Smooth muscle cell of the brain vasculature (primary cell): ENCODE data around the gene GLP1R.

Experiments
- DNase-seq: peaks from one replicate; pipeline ENCODE4 v3.0.0-alpha.2; 2012; ENCODE audit warnings: low read depth, low spot score

The GLP1R gene

DNA sequence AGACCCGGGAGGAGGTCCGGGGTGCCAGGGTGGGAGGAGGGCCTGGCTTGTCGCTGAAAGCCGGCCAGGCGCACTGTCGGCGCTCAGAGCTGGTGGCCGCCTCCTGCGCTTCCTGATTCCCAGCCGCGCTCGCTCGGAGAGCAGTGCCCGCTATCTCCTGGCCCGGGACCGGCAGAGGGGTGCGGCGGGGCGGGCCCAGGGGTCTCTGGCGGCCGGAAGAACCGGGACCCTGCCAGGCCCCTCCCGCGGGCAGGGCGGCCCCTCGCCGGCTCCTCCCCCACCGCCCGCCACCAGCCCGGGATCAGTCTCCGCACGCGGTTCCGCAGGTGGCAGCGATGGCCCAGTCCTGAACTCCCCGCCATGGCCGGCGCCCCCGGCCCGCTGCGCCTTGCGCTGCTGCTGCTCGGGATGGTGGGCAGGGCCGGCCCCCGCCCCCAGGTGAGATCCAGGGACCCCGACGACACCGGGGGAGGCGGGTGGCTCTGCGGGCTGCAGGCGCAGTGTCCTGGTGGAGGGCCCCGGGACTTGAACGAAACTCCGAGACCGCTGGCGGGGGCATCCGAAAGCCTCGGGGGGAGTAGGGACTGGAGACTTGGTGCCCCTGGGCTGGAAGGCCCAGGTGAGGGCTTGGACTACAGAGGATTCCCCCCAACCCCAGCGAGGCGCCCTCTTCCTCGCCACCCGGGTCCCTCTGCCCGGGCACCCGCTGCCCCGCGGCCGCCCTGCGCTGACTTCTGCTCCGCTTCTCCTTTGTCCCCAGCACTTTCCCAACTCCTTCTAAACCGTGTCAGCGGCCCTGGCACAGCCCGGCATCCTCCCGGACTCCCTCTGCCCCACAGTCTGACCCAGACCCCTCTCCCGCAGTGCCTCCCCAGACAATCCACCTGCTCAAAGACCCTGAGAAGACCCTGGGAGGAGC is at the start of gene GLP1R:
GLP1R (plus strand) TSS at position 301 of the 919 bp plus-strand sequence; CDS start at position 361, 60 bp downstream.
- no peak for DNase-seq

DNA sequence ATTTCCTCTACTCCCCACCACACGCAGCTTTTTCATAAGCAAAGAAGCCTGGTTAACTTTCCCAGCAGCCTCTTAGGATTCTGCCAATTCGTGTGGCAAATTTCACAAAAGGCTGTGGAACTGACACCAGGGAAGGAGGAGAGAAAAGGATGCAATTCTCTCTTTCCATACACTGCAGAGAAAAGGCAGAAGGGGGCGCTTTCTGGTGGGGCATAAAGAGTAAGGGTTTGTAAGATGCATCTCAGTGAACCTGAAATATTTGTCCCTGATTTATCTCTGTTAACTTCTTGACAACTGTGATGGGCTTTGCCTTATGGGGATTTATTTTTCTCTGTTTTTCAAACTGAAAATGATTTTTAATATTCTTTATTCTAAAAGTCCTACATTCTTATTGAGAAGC is 45.5 kb upstream of the GLP1R start:
- no peak for DNase-seq

GRCh38 chr6:39003492-39003891 is 45.1 kb upstream of the GLP1R start:
- DNase-seq = no peak

DNA sequence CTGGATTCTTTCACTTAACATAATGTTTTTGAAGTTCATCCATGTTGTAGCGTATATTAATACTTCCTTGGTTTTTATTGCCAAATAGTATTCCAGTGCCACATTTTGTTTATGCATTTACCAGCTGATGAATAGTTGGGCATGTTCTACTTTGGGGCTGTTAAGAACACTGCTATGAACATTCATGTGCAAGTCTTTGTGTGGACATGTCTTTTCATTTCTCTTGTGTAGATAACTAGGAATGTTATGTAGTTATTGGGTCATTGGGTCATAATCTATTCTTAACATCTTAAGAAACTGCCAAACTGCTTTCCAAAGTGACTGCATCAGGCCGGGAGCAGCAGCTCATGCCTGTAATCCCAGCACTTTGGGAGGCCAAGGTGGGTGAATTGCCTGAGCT is 43.8 kb upstream of the GLP1R start:
- no peak for DNase-seq

GRCh38 chr6:39005774-39006173 is 42.8 kb upstream of the GLP1R start:
- no peak for DNase-seq

GRCh38 chr6:39007575-39007974 is 41.0 kb upstream of the GLP1R start:
- no peak for DNase-seq

GRCh38 chr6:39008737-39009136 is 39.8 kb upstream of the GLP1R start:
- DNase-seq = no peak

DNA sequence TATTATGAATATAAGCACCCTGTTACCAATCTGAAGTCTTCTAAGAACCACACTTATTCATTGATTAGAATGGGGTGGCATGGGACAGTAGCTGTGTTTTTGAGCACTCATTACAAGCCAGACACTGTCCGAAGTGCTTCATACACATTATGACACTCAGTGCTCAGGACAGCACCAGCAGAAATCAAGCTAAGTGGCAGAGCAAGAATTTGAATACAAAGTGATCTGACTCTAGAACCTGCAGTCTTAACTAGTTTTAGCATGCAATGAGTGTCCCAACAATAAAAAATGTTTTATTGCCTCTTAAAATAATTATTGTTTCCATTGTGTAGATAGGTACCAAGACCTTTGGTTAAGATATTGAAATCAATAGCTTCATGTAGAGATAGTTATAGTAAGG is 39.1 kb upstream of the GLP1R start:
- no peak for DNase-seq

DNA sequence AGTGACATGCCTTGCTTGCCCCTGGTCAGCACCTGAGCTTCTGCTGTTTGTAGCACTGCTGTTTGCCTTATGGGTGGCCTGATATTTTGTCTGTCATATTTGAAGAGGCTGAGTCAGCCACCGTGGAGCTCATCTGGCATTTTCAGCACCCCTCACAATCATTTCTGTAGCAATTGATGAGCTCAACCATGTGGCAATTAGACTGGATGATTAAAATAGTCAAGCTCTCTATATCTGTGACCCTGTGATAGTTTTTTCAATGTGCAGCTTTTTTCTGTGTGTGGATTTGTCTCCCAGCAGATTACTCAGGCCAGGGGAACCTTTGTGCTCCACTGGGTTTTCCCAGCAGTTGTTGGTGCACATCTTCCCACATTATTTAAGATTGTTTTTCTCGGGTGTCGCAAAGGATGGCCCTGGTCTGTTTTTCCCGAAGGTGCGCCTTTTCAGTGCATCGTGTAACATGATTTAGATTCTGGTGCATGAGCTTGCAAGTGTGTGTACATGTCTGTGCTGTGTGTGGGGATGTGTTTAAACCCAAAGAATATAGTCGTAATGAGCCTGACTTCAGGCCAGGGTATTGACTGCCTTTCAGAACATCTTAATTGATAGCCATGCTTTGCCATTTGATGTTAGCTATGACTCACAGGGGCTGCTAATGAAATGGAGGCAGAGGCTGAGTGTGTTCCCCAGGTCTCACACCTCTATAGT is 31.6 kb upstream of the GLP1R start:
- no peak for DNase-seq

DNA sequence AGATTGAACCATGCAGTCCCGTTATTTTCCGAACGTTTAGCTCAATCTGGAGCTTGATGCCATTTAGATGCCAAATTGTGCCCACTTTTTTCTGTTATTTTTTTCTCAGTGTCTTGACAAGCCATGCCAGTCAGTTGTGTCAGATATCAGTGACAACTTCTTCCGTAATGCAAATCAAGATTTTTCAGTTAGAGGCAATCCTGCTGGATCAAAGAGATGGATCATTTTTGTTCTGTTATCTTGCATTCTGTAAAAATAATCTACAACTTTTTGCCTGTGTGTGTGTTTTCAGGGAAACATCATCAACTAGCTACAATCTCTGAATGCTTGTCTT is 31.1 kb upstream of the GLP1R start:
- DNase-seq = no peak

GRCh38 chr6:39018103-39018502 is 30.5 kb upstream of the GLP1R start:
- no peak for DNase-seq

- DNase-seq = no peak
Observed at GRCh38 chr6:39020136-39020535, 28.4 kb upstream of the GLP1R start.

DNA sequence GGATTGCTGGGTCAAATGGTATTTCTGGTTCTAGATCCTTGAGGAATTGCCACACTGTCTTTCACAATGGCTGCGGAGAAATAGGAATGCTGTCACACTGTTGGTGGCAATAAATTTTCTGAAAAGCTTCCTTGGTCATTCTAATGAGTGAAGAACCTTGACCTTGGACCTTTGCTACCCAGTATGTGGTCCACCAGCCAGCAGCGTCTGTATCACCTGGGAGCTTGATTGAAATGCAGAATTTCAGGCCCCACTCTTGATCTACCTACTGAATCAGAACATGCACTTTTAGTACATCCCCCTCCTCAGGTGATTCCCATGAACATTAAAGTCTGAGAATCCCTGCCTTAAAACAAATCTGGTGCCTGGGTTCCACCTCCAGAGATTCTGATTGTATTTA is 27.5 kb upstream of the GLP1R start:
- no peak for DNase-seq

- DNase-seq = no peak
Observed at GRCh38 chr6:39021779-39022178, 26.8 kb upstream of the GLP1R start.

DNA sequence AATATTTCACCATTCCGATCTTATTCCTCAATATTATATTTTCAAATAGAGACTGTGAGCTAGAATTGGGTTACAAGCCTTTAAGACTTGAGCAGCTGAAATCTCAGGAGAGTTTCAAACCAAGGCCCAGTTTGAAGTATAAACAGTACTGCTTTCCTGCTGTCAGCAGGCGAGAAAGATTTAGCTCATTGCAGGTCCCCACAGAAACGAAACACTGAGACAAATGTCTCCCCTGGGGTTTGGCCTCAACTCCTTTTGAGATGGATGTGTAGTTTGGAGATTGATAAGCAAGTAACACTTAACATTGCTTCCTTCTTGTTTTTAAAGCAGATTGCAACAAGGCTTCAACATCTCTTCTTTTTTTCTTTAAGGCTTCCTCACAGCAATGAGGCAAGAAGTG is 22.4 kb upstream of the GLP1R start:
- no peak for DNase-seq

- no peak for DNase-seq
Observed at GRCh38 chr6:39029156-39030011, 19.2 kb upstream of the GLP1R start.

- no peak for DNase-seq
Observed at GRCh38 chr6:39035681-39036080, 12.9 kb upstream of the GLP1R start.

DNA sequence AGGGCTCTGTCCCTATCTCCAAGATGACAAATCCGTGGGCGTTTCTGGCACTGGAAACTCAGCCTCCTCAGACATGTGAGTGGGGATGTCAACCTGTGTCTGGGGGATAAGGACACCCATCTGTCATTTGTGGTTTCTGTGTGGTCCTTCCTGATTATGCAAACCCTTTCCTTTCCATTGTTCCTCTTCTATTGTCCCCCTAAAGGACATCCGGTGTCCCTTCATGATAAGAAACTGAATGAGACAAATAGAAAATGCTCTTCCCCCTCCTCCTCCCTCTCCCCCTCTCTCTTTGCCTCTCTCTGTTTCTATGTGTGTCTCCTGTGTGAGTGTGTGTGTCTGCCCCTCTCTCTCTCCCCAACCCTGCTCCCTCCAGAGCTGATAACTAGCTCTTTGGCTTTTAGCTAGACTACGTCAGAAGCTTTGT is 11.5 kb upstream of the GLP1R start:
- DNase-seq = no peak

DNA sequence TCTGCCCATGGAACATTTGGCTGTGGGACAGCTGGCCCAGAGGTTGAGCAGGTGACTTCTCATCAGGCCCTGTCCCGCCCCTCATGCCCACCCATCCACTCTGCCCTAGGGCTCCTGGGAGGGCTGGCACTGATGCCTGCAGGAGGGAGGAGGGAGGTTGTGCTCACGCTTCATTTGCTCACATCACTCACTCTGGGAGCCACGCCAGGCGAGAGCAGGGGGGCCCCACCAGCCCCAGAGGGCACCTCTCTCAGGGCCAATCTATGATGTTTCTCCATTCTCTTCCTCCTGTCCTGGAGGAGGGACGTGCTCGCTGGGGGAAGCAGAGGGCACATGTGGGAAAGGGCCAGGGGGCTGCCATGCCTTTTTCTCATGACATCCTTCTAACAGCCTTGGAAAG is 10.9 kb upstream of the GLP1R start:
- DNase-seq = no peak

GRCh38 chr6:39040080-39040673 is 8.4 kb upstream of the GLP1R start:
- no peak for DNase-seq

DNA sequence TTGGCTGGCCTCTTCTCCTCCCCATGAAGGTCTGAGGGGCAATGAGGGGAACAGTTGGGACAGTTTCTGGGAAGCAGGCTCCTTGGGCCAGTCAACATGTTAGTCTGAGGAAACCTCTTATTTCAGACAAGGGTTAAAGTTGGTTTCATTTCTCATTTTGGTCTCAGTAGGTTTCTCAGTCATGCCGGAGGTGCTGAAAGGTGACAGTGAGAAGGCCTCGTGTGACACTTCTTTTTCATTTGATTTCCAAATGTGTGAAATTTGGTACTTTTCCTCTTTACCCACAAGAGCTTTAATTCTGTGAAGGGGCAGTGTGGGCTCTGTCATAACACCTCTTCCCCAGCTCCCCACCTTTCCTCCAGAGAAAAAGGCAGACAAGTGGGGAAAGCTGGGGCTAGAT is 7.5 kb upstream of the GLP1R start:
- DNase-seq = no peak

DNA sequence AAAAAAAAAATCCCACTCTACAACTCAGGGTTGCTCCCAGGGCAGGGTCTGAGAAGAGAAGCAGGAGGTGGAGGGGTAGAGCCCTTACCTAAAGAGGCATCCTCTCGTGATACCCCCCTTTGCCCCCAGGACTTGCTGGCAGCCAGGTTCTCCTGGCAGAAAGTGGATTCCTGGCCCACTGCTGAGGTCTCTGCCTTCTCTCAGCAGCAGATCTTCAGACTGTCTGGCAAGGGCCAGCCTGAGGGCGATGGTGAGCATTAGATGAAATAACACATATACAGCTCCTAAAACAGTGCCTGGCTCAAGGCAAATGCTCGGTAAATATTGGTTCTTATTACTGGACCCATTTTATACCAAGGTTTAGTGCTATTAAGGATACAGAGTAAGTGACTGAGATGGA is 4.8 kb upstream of the GLP1R start:
- no peak for DNase-seq
